ENCODE results near the gene GPI.

GPI gene

GRCh38 chr19:34381399-34382251 is 16.6 kb downstream of the GPI start:
- no peak for DNase-seq (ENCODE audit: low spot score)
- Histone ChIP-seq H3K27me3 (ENCODE audit: insufficient read depth, poor library complexity, severe bottlenecking) (no peaks in the 10 kb centered on the region), H3K27ac (ENCODE audit: poor library complexity, severe bottlenecking) (no peak overlapping the region), H3K4me3 (ENCODE audit: severe bottlenecking) (no peak overlapping the region), H3K9me3 (ENCODE audit: severe bottlenecking) (no peaks in the 10 kb centered on the region), H3K4me1 (ENCODE audit: insufficient read depth, poor library complexity, severe bottlenecking) (no peaks in the 10 kb centered on the region), H3K36me3 (ENCODE audit: low read depth) (peaks cover 89% of the 10 kb centered on the region)
- no peak for ATAC-seq (ENCODE audit: low read depth)
- TF ChIP-seq CTCF (IDR thresholded peaks at IDR 0.05; ENCODE audit: poor library complexity, severe bottlenecking) = no peak

GRCh38 chr19:34382471-34382870 is 17.5 kb downstream of the GPI start:
- no peaks in the 10 kb centered on the region for H3K4me1 ChIP-seq (ENCODE audit: insufficient read depth, poor library complexity, severe bottlenecking)
- H3K27me3 ChIP-seq (ENCODE audit: insufficient read depth, poor library complexity, severe bottlenecking) = no peaks in the 10 kb centered on the region
- H3K4me3 ChIP-seq (ENCODE audit: severe bottlenecking) = no peak overlapping the region
- H3K27ac ChIP-seq (ENCODE audit: poor library complexity, severe bottlenecking) = no peak overlapping the region
- no peak for TF ChIP-seq CTCF (IDR thresholded peaks at IDR 0.05; ENCODE audit: poor library complexity, severe bottlenecking)
- no peaks in the 10 kb centered on the region for H3K9me3 ChIP-seq (ENCODE audit: severe bottlenecking)
- H3K36me3 ChIP-seq (ENCODE audit: low read depth) = peaks cover 93% of the 10 kb centered on the region
- ATAC-seq (ENCODE audit: low read depth) = no peak
- DNase-seq (ENCODE audit: low spot score) = no peak

GRCh38 chr19:34383599-34383998 is 18.6 kb downstream of the GPI start:
- no peak for ATAC-seq (ENCODE audit: low read depth)
- TF ChIP-seq CTCF (IDR thresholded peaks at IDR 0.05; ENCODE audit: poor library complexity, severe bottlenecking) = no peak
- Histone ChIP-seq H3K4me3 (ENCODE audit: severe bottlenecking) (no peak overlapping the region), H3K4me1 (ENCODE audit: insufficient read depth, poor library complexity, severe bottlenecking) (no peaks in the 10 kb centered on the region), H3K27ac (ENCODE audit: poor library complexity, severe bottlenecking) (no peak overlapping the region), H3K9me3 (ENCODE audit: severe bottlenecking) (no peaks in the 10 kb centered on the region), H3K36me3 (ENCODE audit: low read depth) (peaks cover 93% of the 10 kb centered on the region), H3K27me3 (ENCODE audit: insufficient read depth, poor library complexity, severe bottlenecking) (no peaks in the 10 kb centered on the region)
- DNase-seq (ENCODE audit: low spot score) = no peak

- Histone ChIP-seq H3K27ac (ENCODE audit: poor library complexity, severe bottlenecking) (no peak overlapping the region), H3K4me3 (ENCODE audit: severe bottlenecking) (no peak overlapping the region), H3K4me1 (ENCODE audit: insufficient read depth, poor library complexity, severe bottlenecking) (no peaks in the 10 kb centered on the region), H3K9me3 (ENCODE audit: severe bottlenecking) (no peaks in the 10 kb centered on the region), H3K36me3 (ENCODE audit: low read depth) (peaks cover 93% of the 10 kb centered on the region), H3K27me3 (ENCODE audit: insufficient read depth, poor library complexity, severe bottlenecking) (no peaks in the 10 kb centered on the region)
- TF ChIP-seq CTCF (IDR thresholded peaks at IDR 0.05; ENCODE audit: poor library complexity, severe bottlenecking) = no peak
- no peak for DNase-seq (ENCODE audit: low spot score)
- ATAC-seq (ENCODE audit: low read depth) = no peak
Measured at GRCh38 chr19:34386645-34387445, 21.8 kb downstream of the GPI start.

Measured in RWPE2 (cell line).